Hepatocyte (in vitro differentiated cells): ENCODE measurements around the gene PDE11A.

Experiments
- CTCF ChIP-seq: fragments of 200-600 bp; sonication (generic); IDR thresholded peaks from 2 replicates; pipeline ENCODE4 v1.5.1; 2016; ENCODE audit warnings: antibody characterized with exemption, mild to moderate bottlenecking; ENCODE audit not compliant: poor library complexity
- EZH2 ChIP-seq: fragments of 200-600 bp; sonication (generic); IDR thresholded peaks from 2 replicates; pipeline ENCODE4 v1.6.1; 2016; ENCODE audit warnings: antibody characterized with exemption, mild to moderate bottlenecking, borderline replicate concordance

DNA sequence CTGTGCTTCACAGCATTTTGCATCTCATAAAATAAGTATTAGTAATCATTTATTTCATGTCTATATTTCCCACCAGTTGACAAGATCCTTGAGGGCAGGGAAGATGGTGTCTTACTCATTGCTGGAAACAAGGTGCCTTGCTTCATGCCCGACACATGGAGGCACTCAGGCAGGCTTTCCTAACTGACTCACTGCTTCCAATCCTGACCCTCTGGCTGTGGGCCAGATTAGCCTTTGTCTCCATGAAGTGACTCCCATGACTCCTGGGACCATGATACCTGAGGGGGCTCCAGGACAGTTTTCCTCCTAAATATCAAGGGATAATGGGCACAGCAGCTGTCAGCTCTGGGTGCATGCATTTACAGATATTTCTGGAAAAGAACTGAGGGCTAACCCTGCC lies 405.0 kb downstream of the PDE11A start:
- TF ChIP-seq CTCF (no peak), EZH2 (no peak)
